H1 (cell line): Measurements from ENCODE around the gene SMIM33.

ENCODE experiments used
- BRCA1 ChIP-seq: IDR thresholded peaks from 2 replicates; pipeline ENCODE4 v1.6.1; 2012; ENCODE audit warnings: low read depth, low read length, improper control_type of control experiment
- CBX5 ChIP-seq: fragments of 300-800, 300-1000 bp; sonication (generic); IDR thresholded peaks from 2 replicates; pipeline ENCODE4 v1.7.1; 2016; ENCODE audit warnings: antibody characterized with exemption, low read length, low read depth
- CTCF ChIP-seq, 3 experiments: IDR thresholded peaks; 1 replicate in 2 of 3; 2 replicates in 1 of 3; pipeline versions ENCODE4 v1.5.1 to v1.6.1; 2011; ENCODE audit warnings: low read length in 3 of 3, mild to moderate bottlenecking in 3 of 3, inconsistent platforms in 2 of 3, low read depth in 1 of 3, moderate library complexity in 1 of 3; ENCODE audit not compliant: insufficient read depth in 1 of 3; ENCODE audit errors: control extremely low read depth in 1 of 3
- KDM5A ChIP-seq: fragments of 200-600 bp; IDR thresholded peaks from 2 replicates; pipeline ENCODE4 v1.7.1; 2012; ENCODE audit warnings: mild to moderate bottlenecking, low read length, inconsistent platforms, mixed read lengths
- NANOG ChIP-seq: IDR thresholded peaks from 2 replicates; pipeline ENCODE4 v1.6.1; 2011; ENCODE audit warnings: low read length, low read depth, mild to moderate bottlenecking, inconsistent platforms; ENCODE audit not compliant: insufficient read depth, poor library complexity, severe bottlenecking
- NRF1 ChIP-seq: IDR thresholded peaks from 2 replicates; pipeline ENCODE4 v1.6.1; 2011; ENCODE audit warnings: mild to moderate bottlenecking, low read depth, low read length, improper control_type of control experiment
- POLR2AphosphoS5 ChIP-seq: IDR thresholded peaks from 2 replicates; pipeline ENCODE4 v1.6.1; 2011; ENCODE audit warnings: low read depth, low read length
- RAD21 ChIP-seq, 2 experiments: IDR thresholded peaks in 1 of 2; conservative IDR thresholded peaks in 1 of 2; 2 replicates each; pipeline ENCODE4 v1.6.1; 2011; ENCODE audit warnings: low read depth in 2 of 2, low read length in 2 of 2, improper control_type of control experiment in 1 of 2, inconsistent platforms in 1 of 2, mild to moderate bottlenecking in 1 of 2, moderate library complexity in 1 of 2
- SIN3A ChIP-seq, 2 experiments: IDR thresholded peaks in 1 of 2; conservative IDR thresholded peaks in 1 of 2; 2 replicates each; pipeline ENCODE4 v1.6.1; 2011 to 2012; ENCODE audit warnings: low read length in 2 of 2, improper control_type of control experiment in 1 of 2, low read depth in 1 of 2, mild to moderate bottlenecking in 1 of 2
- SIX5 ChIP-seq: IDR thresholded peaks from 2 replicates; pipeline ENCODE4 v1.6.1; 2011; ENCODE audit warnings: mild to moderate bottlenecking, low read depth, low read length
- SRF ChIP-seq: IDR thresholded peaks from 2 replicates; pipeline ENCODE4 v1.6.1; 2011; ENCODE audit warnings: mild to moderate bottlenecking, low read depth, low read length, moderate library complexity
- TAF1 ChIP-seq: IDR thresholded peaks from 2 replicates; pipeline ENCODE4 v1.6.1; 2011; ENCODE audit warnings: mild to moderate bottlenecking, low read depth, low read length
- ZNF274 ChIP-seq: IDR thresholded peaks from 2 replicates; pipeline ENCODE4 v1.7.0; 2012; ENCODE audit warnings: low read length, borderline replicate concordance; ENCODE audit errors: extremely low read depth

- TF ChIP-seq CBX5 = no peak
- TF ChIP-seq CTCF (IDR thresholded peaks at IDR 0.05; ENCODE audit: control extremely low read depth in 1 of 3, insufficient read depth in 1 of 3, low read depth in 1 of 3, low read length in 3 of 3) = no peak
- TF ChIP-seq NRF1 = no peak
- no peak for TF ChIP-seq NANOG
- no peak for TF ChIP-seq SIN3A (conservative IDR thresholded peaks at IDR 0.05 in 1 of 2, IDR thresholded peaks at IDR 0.05 in 1 of 2; ENCODE audit: low read depth in 1 of 2, low read length in 2 of 2)
- TF ChIP-seq SRF = no peak
- no peak for TF ChIP-seq RAD21 (IDR thresholded peaks at IDR 0.05 in 1 of 2, conservative IDR thresholded peaks at IDR 0.05 in 1 of 2; ENCODE audit: low read depth in 2 of 2, low read length in 2 of 2)
- TF ChIP-seq ZNF274 = no peak
- TF ChIP-seq BRCA1 = no peak
- no peak for TF ChIP-seq SIX5
- TF ChIP-seq KDM5A = no peak
- TF ChIP-seq POLR2AphosphoS5 = no peak
- TF ChIP-seq TAF1 = no peak
Measured at GRCh38 chr5:139443831-139444453, 26.9 kb upstream of the SMIM33 start.
